Tibial artery (tissue), 4 donors: Measurements from ENCODE around the gene MROH7.

ENCODE experiments used
- DNase-seq, 2 donors: peaks; one replicate each; pipeline ENCODE4 v3.0.0-alpha.2; 2019
- H3K27ac ChIP-seq, 2 donors: fragments of 200-600 bp; sonication (generic) in 1 of 2; 1 replicate in 1 of 2; 2 replicates in 1 of 2; pipeline ENCODE4 v1.5.1; 2018 to 2019; ENCODE audit warnings: mild to moderate bottlenecking in 1 of 2
- H3K27me3 ChIP-seq, 2 donors: fragments of 200-600 bp; sonication (generic) in 1 of 2; one replicate each; pipeline versions ENCODE4 v1.5.1 to v1.6.0; 2016 to 2019
- H3K36me3 ChIP-seq, 3 donors: fragments of 200-600 bp; sonication (generic) in 2 of 3; one replicate each; pipeline ENCODE4 v1.5.1; 2016 to 2019; ENCODE audit warnings: mild to moderate bottlenecking in 2 of 3
- H3K4me1 ChIP-seq, 4 donors: fragments of 200-600 bp; sonication (generic) in 2 of 4; 1 replicate in 3 of 4; 2 replicates in 1 of 4; pipeline ENCODE4 v1.5.1; 2016 to 2019
- H3K4me3 ChIP-seq, 2 donors: fragments of 200-600 bp; sonication (generic) in 1 of 2; 1 replicate in 1 of 2; 2 replicates in 1 of 2; pipeline ENCODE4 v1.5.1; 2018 to 2019; ENCODE audit warnings: mild to moderate bottlenecking in 2 of 2
- H3K9me3 ChIP-seq, 3 donors: fragments of 200-600 bp; sonication (generic) in 1 of 3; one replicate each; pipeline ENCODE4 v1.5.1; 2016 to 2019
- CTCF ChIP-seq, 2 experiments: fragments of 200-600 bp in 1 of 2; fragments of 450-650 bp in 1 of 2; IDR thresholded peaks; one replicate each; pipeline ENCODE4 v1.5.1; 2017 to 2019; ENCODE audit warnings: antibody characterized with exemption in 2 of 2, mild to moderate bottlenecking in 1 of 2, moderate library complexity in 1 of 2
- intact Hi-C: fragments of 100-400 bp; cut with DNase I; formaldehyde crosslinking; loops from one replicate; pipeline ENCODE4 v1.15.0; 2023; ENCODE audit warnings: low total_unique reads

The MROH7 gene

DNA sequence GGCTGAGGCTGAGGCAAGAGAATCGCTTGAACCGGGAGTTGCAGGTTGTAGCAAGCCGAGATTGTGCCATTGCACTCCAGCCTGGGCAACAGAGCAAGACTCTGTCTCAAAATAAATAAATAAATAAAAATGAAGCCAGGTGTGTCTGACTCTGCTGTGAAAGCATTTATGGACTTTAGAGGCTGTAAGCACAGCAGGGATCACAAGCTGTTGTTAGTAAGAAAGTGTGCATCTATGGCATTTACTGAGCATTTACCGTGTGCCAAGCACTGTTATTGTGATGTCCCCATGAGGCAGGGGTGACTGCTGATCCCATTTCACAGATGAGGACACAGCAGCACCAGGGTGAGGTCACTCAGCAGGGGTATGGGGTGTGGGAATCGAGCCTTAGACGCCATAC is 38.3 kb upstream of the MROH7 start:
- Histone ChIP-seq H3K27ac (no peak overlapping the region), H3K36me3 (peaks cover 34 to 79% (median 43%) of the 10 kb centered on the region in 3 donors), H3K9me3 (no peaks in the 10 kb centered on the region), H3K4me3 (no peak overlapping the region), H3K27me3 (no peaks in the 10 kb centered on the region), H3K4me1 (no peaks in the 10 kb centered on the region)
- no peak for DNase-seq
- intact Hi-C loops = no loop called here
- no peak for TF ChIP-seq CTCF (IDR thresholded peaks at IDR 0.05)

DNA sequence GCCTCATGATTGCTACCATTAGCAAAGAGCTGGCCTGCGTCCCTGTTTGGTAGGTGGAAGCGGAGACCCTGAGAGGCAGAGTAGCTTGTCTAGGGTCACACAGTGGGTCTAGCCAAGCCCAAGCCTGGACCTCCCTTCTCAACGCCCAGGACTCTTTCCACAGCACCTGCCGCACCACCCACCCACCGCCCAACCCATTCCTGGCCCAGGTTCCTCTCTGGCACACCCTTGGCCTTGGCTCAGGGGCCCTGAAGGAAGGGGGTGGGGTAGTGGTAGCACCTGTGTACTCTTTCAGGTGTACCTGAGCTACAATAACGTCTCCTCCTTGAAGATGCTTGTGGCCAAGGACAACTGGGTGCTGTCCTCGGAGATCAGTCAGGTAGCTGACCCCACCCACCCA is 37.5 kb upstream of the MROH7 start:
- peaks cover 0 to 3% (median 1%) of the 10 kb centered on the region in 4 donors for H3K4me1 ChIP-seq
- TF ChIP-seq CTCF (IDR thresholded peaks at IDR 0.05) = no peak
- DNase-seq = no peak
- no peak overlapping the region for H3K27ac ChIP-seq
- peaks cover 32 to 83% (median 39%) of the 10 kb centered on the region in 3 donors for H3K36me3 ChIP-seq
- intact Hi-C loops = no loop called here
- H3K9me3 ChIP-seq = no peaks in the 10 kb centered on the region
- H3K4me3 ChIP-seq = no peak overlapping the region
- no peaks in the 10 kb centered on the region for H3K27me3 ChIP-seq

DNA sequence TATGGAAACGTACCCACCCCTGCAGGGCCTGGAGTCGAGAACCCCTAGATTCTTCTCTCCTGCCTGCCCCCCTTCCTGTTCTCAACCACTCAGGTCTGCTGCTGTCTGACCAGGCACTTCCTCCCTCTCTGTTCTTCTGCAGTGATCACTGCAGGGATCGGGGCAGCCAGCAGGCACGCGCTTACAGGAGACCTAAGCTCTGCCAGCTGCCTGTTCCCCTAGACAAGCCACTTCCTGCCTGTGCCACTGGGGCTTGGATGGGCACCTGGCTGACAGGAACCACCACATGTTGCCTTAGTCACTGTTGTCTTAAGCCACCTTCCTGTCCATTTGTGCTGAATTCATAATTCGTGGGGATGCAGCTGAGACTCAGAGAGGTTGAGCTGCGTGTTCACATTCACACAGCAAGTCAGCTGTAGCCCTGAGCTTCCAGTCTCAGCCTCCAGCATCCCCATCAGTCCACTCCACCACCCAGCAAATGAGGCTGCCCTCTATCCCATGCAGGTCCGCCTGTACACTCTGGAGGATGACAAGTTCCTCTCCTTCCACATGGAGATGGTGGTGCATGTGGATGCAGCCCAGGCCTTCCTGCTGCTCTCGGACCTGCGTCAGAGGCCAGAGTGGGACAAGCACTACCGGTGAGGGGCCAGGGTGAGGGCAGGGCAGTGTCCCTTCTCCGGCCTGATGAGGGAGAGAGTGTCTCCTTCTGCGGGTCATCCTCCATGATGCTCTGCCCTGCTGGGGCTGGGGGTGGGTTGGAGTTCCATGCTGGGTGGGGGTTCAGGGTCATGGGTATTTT is 36.8 kb upstream of the MROH7 start:
- H3K4me1 ChIP-seq = peaks cover 0 to 10% (median 5%) of the 10 kb centered on the region in 4 donors
- no peak for DNase-seq
- no peak overlapping the region for H3K4me3 ChIP-seq
- intact Hi-C loops = no loop called here
- TF ChIP-seq CTCF (IDR thresholded peaks at IDR 0.05) = no peak
- no peak overlapping the region for H3K27ac ChIP-seq
- H3K27me3 ChIP-seq = no peaks in the 10 kb centered on the region
- H3K9me3 ChIP-seq = no peaks in the 10 kb centered on the region
- peaks cover 32 to 83% (median 43%) of the 10 kb centered on the region in 3 donors for H3K36me3 ChIP-seq

DNA sequence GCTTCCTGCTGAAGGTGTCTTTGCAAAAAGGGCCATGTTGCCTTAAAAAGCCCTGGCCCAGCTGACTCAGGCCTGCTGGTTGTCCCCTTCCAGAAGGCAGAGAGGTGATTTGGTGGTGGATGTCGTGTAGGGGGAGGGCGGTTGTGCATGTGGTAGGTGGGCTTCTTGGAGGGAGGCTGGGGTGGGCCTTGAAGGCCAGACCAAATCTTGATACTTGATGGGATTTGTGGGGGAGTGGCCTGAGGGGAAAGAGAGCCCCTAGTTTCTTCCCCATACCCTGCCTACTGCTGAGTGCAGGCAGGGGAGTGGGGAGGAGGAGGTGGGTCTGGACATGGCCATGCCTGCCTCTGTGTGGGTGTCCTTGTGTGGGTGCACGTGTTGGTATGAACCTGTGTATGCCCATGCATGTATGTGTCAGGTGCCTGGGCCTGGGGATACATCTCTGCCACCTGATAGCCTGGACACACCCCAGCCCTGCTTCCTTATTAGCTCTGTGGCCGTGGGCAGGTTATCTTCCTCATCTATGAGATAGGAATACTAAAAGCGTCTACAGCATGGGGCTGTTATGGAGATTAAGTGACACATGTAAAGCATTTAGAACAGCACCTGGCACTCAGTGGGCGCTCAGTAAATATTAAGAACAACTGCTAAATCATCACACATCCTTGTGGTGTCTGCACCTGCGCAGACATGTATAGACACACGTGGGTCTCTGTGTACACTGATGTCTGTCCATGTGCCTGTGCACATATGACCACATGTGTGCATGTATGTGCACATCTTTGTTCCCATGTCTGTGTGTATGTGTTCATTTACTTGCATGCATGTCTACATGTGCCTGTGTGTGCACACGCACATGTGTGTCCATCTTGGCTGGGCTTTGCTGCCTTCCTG is 35.2 kb upstream of the MROH7 start:
- peaks cover 20 to 80% (median 40%) of the 10 kb centered on the region in 3 donors for H3K36me3 ChIP-seq
- intact Hi-C loops = no loop called here
- DNase-seq = no peak

GRCh38 chr1:54606990-54607325 is 34.6 kb upstream of the MROH7 start:
- peaks cover 15 to 74% (median 34%) of the 10 kb centered on the region in 3 donors for H3K36me3 ChIP-seq
- H3K4me1 ChIP-seq = peaks cover 0 to 11% (median 5%) of the 10 kb centered on the region in 4 donors
- no peak for DNase-seq
- H3K9me3 ChIP-seq = no peaks in the 10 kb centered on the region
- TF ChIP-seq CTCF (IDR thresholded peaks at IDR 0.05) = no peak
- no peak overlapping the region for H3K27ac ChIP-seq
- no peaks in the 10 kb centered on the region for H3K27me3 ChIP-seq
- no peak overlapping the region for H3K4me3 ChIP-seq
- intact Hi-C loops = no loop called here

More for the DNA sequence above, 35.2 kb upstream of the MROH7 start:
- Histone ChIP-seq H3K4me3 (no peak overlapping the region), H3K27me3 (no peaks in the 10 kb centered on the region), H3K27ac (no peak overlapping the region), H3K4me1 (peaks cover 0 to 11% (median 5%) of the 10 kb centered on the region in 4 donors), H3K9me3 (no peaks in the 10 kb centered on the region)
- TF ChIP-seq CTCF (IDR thresholded peaks at IDR 0.05) = no peak
